ENCODE data around the gene CCDC68.
"Not testable (repeated sequence)": the region's sequence is repeated elsewhere in the genome, so short reads cannot be mapped to it uniquely, and the experiment has no call there.

The CCDC68 gene, protein sequence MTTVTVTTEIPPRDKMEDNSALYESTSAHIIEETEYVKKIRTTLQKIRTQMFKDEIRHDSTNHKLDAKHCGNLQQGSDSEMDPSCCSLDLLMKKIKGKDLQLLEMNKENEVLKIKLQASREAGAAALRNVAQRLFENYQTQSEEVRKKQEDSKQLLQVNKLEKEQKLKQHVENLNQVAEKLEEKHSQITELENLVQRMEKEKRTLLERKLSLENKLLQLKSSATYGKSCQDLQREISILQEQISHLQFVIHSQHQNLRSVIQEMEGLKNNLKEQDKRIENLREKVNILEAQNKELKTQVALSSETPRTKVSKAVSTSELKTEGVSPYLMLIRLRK

DNA sequence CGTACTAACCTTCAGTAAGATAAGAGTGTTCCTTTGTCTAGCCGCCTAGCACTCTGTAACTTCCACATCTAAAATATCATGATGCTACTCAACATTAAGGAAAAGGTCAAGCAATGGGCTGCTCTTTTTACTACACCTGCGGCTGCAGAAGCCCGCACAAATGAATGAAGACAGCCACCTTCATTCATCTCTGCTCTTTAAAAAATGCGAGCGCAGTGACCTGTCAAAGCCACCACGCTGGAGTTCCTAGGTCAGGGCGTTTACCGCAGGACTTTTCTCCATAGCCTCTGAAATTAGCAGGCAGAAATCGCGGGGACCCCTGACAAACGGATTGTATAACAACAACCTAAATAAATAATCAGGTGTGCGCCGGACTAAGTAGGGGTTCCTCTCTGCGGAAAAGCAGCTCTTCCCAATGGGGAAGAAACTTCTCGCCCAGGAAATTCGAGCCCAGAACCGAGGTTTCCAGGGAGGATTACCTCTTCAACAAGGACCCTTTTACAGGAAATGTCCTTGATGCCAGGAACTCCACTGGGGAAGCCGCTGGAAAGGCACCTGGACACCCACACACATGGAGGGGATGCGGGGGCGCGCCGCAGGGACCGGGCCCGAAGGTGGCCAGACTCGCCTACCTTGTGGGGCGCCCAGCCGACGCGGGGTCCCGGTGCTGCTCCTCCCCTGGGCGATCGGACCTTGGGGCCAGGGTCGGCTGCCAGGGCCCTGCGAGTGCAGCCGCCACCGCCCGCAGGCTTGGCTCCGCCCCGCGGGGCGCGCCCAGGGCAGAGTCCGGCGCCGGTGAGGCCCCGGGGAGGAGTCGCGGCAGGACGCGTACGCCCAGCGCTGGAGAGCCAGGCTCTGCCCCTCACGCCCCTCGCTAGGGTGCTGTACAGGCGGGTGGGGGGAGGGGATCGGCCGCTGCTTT lies at the start of gene CCDC68:
Gene CCDC68 (minus strand): TSS at position 758 of the 922 bp plus-strand sequence. CDS start 16,670 bp downstream, outside the sequence.
- no peak for DNase-seq (ENCODE audit: low read depth in 2 of 2)

DNA sequence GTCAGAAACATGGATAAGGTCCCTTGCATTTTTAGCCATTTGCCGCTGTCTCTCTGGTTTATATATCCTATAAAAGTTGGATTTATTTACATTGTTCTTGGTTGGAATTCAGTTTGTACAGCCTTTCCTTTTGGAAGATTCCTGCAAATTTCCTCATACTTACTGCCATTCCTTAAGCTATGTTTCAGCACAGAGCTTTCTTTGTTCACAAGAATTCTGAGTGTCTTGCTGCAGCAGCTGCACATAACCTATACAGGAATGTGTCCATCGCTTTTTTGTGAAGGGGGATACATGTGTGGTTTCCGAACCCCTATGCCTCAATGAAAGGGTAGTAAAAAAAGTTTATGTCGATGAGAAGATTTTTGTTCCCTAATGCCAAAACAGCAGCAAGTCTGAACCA lies 48.3 kb upstream of the CCDC68 start:
- DNase-seq (ENCODE audit: low read depth in 2 of 2): no peak

DNA sequence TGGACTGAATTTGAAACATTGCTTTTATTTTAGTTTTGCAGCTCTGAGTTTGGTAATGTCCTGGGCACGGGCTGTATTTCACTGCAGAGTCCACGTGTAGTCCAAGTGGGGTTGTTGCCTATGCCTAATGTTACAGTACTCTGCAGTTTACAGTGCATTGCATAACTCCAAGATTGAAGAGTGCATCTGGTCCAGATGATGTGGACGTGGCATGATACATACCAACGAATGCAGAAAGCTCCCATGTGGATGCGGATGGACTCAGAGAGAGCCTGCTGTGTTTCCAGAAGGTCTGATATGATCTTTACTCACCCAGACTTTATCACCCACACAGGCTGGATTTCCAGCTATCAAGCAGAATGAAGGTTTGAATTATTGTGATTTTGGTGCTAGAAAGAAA lies 44.4 kb upstream of the CCDC68 start:
- no peak for DNase-seq (ENCODE audit: low read depth in 2 of 2)

DNA sequence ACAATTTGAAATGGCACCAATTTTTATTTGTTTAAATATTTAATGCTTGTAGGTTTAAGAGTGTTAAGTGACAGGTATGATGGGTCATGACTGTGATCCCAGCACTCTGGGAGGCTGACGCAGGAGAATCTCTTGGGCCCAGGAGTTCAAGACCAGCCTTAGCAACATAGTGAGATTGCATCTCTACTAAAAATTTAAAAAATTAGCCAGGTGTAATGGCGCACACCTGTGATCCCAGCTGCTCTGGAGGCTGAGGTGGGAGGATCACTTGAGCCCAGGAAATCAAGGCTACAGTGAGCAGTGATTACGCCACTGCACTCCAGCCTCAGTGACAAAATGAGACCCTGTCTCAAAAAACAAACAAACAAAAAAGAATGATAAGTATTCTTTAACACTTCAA lies 43.0 kb upstream of the CCDC68 start:
- no peak for DNase-seq (ENCODE audit: low read depth in 2 of 2)

DNA sequence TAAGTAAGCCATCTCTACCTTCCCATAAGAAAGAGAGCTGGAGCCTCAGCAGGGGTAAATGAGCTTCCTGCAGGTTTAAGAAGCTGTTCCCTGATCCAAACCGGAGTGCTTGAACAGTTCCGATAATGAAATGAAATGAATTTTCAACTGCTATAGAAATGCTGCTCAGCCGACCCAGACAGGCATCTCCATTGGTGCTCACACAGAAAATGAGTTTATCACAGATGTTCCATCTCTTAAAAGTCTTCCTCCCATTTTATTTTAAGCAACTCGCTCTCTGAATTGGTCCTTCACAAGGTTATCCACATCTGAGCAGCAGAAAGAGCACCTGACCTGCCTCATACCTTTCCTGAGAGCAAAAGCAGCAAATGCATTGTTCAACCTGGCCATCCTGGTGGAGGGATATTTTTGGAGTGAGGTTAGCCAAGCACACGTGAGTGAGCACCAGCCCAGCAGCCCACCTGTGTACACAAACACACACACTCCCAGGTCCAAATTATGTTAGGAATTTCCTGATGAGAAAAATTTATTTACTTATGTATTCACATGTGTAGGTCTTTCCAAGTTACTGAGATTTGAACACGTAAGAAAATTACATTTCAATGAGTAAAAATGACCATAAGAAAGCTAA lies 42.2 kb upstream of the CCDC68 start:
- no peak for DNase-seq (ENCODE audit: low read depth in 2 of 2)

DNA sequence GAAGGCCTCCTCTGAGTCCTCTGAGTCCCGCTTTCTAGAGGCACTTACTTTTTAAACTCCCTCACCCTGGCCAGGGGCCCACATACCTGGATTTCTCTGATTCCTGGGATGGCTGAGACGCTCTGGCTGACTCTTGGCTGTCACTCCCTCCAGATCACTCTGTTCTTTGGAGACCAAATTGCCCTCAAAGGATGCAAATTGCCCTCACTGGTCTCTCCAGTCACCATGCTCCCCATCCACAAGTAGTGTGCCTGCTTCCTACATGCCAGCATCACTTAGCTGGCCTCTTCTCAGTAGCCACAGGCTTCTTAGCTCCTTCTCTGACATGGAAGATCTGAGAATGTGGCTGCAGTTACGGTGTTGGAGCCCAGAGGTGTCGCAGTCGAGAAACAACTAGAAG lies 41.3 kb upstream of the CCDC68 start:
- no peak for DNase-seq (ENCODE audit: low read depth in 2 of 2)

DNA sequence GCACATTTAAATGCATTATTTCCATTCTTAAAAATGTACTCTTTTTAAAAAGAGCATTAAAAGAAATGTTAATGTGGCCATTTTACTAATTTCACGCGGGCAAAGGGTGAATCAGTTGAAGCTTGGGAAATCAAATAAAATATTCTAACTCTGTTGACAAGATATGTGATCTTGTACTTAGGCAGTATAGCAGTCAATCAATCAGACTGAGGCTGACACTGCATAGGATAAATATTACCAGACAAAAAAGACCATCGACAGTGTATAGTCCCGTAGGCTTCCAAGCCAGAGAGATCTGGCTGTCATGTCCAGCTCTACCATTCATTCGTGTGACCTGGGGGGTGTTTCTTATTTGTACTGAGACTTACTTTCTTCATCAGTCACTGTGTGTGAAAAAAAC lies 39.8 kb upstream of the CCDC68 start:
- no peak for DNase-seq (ENCODE audit: low read depth in 2 of 2)

DNA sequence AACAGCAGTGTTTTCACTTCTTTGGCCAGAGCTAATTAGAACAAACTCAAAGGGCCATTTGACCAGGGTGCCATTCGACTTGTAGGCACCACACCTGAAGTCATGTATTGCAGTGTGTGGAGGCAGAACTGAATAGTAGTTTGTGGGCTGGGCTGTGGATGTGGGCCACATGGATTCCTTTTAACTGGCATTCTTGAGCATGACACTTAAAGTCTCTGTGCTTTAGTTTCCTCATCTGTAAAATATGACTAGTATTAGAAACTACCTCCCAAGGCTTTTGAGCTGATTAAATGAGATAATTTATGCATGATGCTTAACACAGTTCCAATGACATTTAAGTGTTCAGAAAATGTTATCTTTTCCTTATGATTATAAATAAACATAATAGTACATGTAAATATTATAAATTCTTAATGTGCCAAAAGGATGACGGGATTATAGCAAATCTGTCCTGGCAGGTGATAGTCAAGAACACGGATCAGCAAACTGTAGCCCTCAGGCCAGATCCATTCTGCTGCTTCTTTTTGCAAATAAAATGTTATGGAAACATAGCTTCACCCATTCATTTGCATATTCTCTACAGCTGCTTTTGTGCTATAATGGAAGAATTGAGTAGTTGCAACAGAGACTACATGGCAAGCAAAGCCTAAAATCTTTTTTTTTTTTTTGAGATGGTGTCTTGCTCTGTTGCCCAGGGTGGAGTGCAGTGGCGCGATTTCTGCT lies 36.3 kb upstream of the CCDC68 start:
- no peak for DNase-seq (ENCODE audit: low read depth in 2 of 2)

DNA sequence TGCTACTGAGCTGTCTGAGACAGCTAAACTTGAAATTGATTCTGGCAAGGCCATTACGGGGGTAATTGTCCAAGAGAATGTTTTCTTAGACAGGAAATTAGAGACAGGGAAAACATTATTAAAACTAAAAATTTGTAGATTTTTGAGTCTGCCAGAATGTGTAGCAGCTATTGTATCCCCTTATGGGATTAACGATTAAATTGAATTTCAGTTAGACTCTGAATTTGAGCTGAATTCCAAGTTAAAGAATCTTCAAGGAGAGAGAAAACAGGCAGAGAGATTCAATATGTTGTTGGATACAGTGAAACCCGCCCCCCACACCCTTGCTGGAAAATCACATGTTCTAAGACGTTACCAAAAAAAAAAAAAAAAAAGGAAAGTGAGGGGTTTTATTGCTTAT lies 32.7 kb upstream of the CCDC68 start:
- DNase-seq (ENCODE audit: low read depth in 2 of 2): no peak

DNA sequence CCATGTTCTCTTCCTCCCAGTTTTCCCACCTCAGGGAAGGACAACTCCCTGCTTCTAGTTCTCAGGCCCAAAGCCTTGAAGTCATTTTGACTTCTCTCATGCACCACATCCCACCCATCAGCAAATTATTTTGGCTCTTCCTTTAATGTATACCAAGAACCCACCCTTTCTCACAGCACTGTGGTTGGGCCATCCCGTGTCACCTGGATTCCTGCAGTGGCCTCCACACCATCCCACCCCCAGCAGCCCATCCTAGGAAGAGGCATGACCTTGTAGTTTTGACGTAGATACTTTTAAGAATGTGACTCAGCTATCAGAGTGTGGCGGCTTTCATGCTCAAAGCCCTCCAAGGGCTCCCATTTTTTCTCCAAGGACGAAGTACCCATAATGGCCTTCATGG lies 25.6 kb upstream of the CCDC68 start:
- no peak for DNase-seq (ENCODE audit: low read depth in 2 of 2)

DNA sequence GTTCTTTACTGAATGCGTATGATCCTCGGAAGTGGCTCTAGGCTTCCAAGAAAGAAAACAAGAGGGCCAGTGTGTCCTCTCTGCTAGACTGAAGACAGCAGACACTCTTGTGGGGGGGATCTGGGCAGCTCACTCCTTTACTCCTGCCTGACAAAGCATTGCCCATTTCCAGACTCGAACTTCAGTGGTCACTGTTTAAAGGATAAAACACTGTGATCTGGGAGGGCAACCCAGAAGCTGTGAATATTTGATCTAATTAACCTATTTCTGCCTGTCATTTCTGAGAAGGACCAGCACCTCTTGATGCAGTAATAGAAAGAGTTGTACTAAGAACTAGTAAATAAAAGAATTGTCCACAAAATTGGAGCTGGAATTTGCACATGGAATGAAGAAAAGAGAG lies 24.5 kb upstream of the CCDC68 start:
- no peak for DNase-seq (ENCODE audit: low read depth in 2 of 2)

DNA sequence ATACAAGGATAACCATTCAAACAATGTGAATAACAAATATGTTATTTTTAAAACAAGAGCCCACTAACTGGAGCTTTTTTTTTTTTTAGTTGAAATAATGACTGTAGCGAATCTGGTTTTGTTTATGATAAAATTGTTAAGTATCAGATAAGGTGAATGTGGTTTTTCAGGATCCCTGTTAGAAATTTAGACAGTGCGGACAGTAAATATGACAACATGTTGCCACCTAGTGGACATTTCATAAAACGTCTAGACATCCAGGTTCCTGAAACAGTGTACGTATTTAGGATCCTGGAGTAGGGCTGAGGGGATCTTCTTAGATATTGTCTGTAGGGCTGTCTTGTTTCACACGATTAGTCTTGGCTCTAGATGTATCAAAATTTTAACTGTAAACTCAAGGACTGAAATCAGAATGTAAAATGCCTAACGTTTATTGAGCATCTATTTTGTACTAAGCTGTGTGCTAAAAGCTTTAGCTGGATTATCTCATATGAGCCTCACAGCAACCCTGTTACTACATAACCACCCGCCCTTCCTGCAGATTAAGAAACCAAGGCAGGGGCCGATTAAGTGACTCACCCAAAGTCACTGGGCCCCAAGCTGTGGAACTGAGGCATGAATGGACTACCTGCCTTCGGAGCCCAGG lies 23.9 kb upstream of the CCDC68 start:
- DNase-seq (ENCODE audit: low read depth in 2 of 2): no peak

DNA sequence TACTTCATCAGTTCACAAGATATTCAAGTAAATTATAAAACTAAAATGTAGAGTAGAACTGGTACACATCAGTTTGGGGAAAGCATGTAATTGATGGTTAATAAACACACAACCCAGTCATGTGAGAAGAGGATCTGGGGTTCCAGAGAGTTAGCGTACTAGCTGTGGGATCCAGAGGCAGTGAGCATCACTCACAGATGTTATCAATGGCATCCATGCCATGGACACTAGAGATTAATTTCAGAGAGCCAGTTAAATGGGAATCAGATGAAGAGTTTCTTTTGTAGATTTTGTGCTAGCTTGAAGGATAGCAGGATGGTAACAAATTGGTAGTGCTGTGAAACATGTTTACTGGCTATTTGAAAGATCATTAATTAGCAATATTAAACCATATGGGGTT lies 21.8 kb upstream of the CCDC68 start:
- no peak for DNase-seq (ENCODE audit: low read depth in 2 of 2)

DNA sequence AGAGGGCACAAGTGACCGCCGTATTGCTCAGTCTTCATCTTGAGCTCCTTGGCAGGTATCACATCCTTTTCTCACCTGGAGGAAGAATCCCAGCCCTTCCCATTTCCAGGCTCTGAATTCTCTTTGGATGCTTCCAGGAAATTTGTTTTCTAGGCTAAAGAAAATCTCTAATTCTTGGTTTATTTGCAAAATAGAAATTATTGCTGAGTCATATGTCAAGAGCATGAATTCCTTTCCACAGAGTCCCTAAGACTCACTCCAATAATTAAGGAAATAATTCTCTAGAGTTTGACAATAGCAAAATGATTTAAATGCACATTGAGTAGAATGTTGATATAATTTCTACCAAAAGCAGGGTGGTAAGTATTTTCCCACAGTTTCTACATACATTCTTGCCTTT lies 16.3 kb upstream of the CCDC68 start:
- no peak for DNase-seq (ENCODE audit: low read depth in 2 of 2)

DNA sequence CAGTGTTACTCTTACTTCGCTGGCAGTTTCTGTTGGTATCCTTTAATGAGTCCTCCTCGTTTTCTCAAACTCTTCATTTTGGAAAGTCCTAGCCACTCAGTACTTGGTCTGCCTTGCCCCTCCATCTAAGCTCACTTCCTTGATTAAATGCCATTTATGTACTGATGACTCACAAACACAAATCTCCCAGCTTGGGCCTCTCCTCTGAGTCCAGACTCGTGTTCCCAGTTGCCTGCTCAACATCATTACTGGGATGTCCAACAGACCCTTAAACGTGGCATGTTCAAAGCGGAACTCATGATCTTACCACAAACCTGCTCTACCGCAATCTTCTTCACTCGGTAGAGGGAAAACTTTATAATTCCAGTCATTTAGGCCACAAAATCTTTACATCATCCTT lies 13.8 kb upstream of the CCDC68 start:
- no peak for DNase-seq (ENCODE audit: low read depth in 2 of 2)

DNA sequence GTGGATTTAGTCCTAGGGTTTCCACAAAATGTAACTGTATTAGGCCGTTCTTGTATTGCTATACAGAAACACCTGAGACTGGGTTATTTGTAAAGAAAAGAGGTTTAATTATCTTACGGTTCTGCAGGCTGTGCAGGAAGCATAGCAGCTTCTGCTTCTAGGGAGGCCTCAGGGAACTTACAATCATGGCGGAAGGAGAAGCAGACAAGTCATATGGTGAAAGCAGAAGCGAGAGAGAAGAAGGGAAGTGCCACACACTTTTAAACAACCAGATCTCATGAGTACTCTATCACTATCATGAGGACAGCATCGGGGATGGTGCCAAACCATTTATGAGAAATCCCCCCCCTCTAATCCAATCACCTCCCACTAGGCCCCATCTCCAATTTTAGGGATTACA lies 9.5 kb upstream of the CCDC68 start:
- DNase-seq (ENCODE audit: low read depth in 2 of 2): no peak

DNA sequence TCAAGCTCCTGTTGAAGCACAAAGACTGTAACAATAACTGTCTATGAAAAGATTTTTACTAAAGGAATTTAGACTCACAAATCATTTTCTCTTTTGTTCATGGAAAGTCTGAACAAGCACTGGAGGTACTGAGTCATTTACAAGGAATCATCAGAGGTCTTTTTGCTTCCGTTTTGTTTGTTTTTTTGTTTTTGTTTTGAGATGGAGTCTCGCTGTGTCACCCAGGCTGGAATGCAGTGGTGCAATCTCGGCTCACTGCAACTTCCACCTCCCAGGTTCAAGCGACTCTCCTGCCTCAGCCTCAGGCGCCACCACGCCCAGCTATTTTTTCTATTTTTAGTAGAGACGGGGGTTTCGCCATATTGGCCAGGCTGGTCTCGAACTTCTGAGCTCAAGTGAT lies 9.0 kb upstream of the CCDC68 start:
- not testable (repeated sequence) for DNase-seq (ENCODE audit: low read depth in 2 of 2)

DNA sequence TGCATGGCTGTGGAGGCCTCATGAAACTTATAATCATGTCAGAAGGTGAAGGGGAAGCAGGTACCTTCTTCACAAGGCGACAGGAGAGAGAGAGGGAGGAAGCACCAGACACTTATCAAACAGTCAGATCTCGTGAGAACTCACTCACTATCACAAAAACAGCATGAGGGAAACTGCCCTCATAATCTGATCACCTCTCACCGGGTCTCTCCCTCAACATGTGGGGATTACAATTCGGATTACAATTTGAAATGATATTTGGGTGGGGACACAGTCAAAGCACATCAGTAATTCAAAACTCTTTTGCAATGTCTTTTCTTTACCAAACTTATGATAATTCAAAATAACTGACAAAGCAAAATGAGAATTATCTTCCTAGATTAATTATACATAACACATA lies 8.5 kb upstream of the CCDC68 start:
- no peak for DNase-seq (ENCODE audit: low read depth in 2 of 2)

DNA sequence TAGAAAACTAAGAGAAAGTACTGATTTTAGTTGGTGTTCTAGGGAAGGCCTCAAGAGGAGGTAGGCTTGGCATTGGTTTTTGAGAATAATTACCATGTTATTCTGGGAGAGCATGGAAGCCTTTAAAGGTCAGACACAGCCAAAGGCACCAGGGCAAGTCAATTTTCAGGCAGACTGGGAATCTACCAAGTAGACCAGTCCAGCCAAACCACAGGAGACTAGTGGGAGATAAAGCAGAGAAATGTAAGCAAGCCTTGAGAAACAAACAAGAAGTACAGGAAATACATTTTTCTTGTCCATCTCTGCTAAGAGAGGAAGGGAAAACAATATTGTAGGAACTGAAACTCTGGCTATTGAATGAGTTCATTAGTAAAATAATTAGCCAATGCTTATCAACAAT lies 5.5 kb upstream of the CCDC68 start:
- DNase-seq (ENCODE audit: low read depth in 2 of 2): no peak

DNA sequence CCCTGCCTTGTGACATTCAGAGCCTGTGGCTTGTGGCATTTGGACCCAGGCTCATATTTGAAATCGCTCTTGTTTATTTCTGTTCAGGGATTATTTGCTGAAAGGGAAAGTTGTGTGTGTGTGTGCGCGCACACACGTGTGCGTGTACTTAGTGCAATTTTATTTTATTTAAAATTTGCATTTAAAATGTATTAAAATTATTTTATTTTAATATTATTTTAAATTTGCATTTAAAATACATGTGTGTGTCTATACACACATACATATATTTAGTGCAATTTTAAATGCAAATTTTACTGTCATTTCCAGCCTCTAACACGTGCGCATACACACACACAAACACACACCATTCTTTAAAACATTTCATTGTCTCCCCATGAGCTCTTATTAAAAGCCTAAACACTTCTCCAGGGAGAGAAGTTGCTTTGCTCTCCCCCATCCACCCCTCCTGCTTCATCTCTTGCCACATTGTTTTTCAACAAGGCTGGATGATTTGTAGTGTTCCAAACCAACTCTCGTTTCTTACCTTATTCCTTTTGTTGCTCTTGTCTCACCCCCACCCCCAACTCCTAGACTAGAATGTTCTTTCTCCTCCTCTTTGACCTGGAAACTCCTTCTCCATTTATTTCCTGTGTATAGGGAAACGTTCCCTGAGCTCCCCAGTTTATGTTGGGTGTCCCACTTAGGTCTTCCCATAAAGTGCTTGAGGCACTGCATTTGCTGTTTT lies 3.8 kb upstream of the CCDC68 start:
- no peak for DNase-seq (ENCODE audit: low read depth in 2 of 2)

DNA sequence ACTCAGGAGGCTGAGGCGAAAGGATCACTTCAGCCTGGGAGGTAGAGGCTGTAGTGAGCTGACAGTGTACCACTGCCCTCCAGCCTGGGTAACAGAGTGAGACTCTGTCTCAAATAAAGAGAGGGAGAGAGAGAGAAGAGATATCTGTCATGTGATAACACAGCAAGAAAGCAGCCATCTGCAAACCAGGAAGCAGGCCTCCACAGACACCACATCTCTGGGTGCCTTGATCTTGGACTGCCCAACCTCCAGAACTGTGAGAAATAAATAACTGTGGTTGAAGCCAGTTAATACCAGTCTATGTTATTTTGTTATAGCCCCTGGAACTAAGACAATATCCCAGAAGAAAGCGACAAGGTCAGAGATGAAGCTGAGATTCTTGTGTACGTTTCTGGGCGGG lies 2.6 kb upstream of the CCDC68 start:
- DNase-seq (ENCODE audit: low read depth in 2 of 2): no peak

Measured in stimulated activated CD8-positive, alpha-beta memory T cell treated with anti-CD3 and anti-CD28 coated beads, Interleukin-7, amount 100 ng/mL, for 4 hours (primary cell).